Fibroblast of gingiva (primary cell): ENCODE data around the gene WDR19.
"Not testable (repeated sequence)": the region's sequence is repeated elsewhere in the genome, so short reads cannot be mapped to it uniquely, and the experiment has no call there.

ENCODE experiments used
- DNase-seq: peaks from one replicate; pipeline ENCODE4 v3.0.0-alpha.2; 2011; ENCODE audit warnings: low read depth

The WDR19 gene

DNA sequence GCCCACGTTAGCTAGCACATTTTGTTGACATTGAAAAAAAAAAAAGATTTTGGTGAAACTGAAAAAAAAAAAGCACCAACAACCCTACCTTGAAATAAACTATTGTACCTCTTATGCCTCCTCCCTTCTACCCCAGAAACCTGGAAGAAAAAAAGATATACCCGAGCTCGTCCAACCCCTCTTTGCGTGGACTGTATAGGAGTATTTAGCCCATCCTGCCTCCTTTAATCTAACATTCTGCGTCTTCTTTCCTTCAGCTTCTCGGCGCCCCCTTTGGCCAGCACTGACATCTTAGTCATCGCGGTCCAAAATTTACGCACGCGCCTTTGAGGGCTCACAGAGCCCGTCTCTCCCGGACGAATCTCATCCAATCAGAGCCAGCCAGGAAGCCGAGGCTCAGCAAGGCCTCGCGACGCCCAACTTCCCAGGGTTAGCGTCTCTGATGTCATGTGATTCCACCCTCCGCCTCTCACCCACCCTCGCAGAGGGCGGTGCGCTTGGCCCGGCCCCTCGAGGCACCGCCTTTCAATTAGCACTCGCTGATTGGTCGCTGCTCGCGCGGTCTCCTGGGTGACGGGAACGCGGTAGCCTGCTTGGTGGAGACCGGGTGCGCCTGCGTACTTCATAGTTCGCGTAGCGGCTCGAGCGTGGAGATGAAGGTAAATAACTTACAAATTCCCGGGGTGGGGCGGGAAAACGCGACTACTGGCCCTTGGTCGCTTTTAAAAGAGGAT lies at the start of gene WDR19:
TSS of gene WDR19 (plus strand) at position 625 of the 734 bp plus-strand sequence. CDS start at position 654, 29 bp downstream.
- peak; percentile 99 for DNase-seq

GRCh38 chr4:39133623-39134022 lies 48.7 kb upstream of the WDR19 start:
- DNase-seq, result no peak

DNA sequence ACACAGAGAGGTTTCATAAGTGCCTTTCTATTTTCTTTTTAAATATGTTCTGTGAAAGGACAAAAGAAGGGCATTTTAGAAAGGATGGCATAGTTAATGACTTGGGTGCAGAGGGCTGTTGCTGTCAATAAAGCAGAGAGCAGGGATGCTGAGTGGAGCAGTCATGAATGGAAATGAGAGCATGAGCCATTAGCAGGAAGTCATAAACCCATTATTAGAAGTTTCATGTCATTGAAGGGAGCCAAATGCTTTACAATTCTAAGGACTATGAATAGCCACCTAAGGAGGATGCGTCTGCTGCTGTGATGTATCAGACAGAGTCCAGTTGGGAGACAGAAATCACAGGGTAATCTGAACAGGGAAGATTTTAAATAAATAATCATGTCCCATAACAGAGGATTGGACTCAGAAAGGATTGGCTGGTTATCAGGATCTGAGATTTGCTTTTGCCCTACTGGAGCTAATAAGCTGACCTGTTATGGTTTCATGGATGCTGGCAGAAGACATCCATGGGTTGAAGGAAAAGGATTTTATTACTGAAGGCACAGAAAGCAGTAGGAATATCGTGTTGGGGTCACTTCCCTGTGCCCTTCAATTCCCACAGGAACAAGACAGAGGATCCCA lies 47.5 kb upstream of the WDR19 start:
- DNase-seq, result no peak

GRCh38 chr4:39138227-39138626 lies 44.1 kb upstream of the WDR19 start:
- DNase-seq, result not testable (repeated sequence)

DNA sequence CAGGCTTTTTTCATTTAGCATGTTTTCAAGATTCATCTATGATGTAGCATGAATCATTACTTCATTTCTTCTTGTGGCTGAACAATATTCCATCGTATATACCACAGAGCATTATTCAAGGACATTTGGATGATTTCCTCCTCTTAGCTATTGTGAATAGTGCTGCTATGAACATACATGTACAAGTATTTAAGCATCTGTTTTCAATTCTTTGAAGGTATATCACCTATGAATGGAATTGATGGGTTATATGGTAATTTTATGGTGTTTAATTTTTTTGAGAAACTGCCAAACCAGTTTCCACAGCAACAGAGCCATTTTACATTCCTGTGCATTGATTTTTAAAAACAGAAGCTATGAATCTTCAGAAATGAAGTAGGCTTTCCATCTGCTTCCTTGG lies 36.1 kb upstream of the WDR19 start:
- no peak for DNase-seq

- no peak for DNase-seq
These were observed 28.3 kb upstream of the WDR19 start for GRCh38 chr4:39154009-39154408.

GRCh38 chr4:39157520-39157919 lies 24.8 kb upstream of the WDR19 start:
- no peak for DNase-seq

DNA sequence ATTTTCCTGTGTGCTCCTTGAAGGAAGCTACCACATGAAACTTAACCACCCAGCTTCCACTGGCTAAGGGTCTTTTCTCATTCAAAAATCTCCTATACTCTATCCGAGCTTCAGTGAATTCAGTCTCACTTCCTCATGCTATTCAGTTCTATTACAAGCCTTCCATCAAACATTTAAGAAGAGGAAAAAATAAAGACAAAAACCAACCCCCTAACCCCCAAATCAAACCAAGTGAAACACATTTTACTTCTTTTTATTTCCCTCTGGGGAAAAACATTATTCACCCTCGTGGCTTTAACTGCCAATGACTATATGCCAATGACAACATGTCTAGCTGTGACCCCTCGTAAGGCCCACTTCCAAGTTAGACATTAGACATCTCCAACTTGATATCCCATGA lies 16.2 kb upstream of the WDR19 start:
- no peak for DNase-seq

DNA sequence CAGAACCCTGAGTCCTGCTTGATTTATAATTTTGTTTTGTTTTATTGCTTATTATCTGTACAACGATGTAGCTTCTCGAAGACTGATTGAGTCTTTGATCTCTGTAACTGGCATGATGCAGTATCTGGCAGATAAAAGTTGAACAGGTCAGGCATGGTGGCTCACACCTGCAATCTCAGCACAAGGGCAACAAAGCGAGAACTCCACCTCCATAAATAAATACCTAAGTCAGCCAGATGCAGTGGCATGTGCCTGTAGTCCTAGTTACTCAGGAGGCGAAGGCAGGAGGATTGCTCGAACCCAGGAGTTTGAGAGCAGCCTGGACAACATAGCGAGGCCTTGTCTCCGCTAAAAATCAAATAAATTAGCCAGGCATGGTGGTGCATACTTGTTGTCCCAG lies 15.7 kb upstream of the WDR19 start:
- DNase-seq, result no peak

DNA sequence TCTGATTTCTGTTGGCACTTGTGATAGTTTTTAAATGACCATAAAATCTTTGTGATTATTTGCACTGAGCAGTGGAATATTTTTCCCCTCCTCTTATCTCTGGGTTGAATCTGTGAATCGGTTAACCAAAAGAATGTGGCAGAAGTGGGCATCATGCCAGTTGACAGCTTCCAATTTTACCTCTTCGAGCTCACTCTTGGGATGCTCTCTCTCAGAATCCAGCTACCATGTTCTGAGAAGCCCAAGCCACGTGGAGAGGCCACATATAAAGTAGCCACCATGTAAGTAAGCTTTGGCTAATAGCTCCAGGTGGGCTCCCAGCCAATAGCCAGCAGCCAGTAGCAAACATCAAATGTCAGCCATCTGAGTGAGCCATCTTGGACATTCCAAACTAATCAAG lies 12.9 kb upstream of the WDR19 start:
- no peak for DNase-seq

GRCh38 chr4:39170301-39170700 lies 12.0 kb upstream of the WDR19 start:
- no peak for DNase-seq

- no peak for DNase-seq
These were observed 3.6 kb upstream of the WDR19 start for GRCh38 chr4:39178706-39179105.

GRCh38 chr4:39179681-39180080 lies 2.6 kb upstream of the WDR19 start:
- no peak for DNase-seq

GRCh38 chr4:39180629-39181028 lies 1.7 kb upstream of the WDR19 start:
- not testable (repeated sequence) for DNase-seq

DNA sequence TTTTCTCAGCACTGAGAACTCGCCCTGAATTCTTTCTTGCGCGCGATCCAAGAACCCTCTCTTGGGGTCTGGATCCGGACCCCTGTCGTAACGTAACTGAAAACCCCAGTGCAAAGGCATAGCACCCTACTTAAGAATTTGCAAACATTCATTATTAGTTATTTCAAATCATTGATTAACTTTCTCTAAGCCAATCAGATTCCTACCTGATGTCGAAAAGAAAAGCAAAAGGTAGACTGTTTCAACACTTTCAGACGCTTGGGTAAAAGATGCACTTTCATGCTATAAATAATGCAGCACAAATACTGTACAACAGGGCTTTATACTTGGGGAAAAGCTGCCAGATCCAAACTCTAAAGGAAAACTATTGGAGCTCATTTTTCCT lies 817 bp upstream of the WDR19 start:
- DNase-seq, result no peak

DNA sequence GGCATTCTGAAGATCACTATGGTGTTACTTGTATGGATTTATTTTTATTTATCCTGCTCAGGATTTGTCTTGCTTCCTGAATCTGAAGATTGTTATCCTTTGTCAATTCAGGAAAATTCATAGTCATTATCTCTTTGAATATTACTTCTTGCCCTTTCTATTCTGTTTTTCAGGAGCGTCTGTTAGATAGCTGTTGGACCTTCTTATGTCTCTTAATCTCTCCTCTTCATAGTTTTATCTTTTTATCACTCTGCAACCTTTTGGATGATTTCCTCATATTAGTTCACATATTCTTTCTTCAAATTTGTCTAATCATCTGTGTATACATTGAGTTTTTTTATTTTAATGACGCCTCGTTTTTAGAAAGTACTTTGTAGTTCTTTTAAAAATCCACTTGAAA lies 19.6 kb downstream of the WDR19 start:
- no peak for DNase-seq

DNA sequence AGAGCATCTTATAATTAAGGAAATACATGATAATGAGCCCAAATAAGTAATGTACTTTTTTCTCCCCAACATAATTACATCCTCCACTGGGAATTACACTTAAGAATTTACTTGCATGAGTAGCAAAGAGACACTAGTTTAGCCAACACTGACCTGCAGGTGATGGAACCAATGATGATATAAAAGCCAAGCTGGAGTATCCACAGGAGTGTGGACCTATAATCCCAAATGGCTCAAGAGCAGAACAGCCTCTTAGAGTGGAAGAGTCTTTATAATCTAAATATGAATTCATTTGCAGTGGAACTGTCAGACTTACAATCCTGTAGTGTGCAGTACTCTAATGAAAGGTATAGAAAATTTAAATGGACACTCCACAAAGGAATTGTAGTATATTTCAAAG lies 22.2 kb downstream of the WDR19 start:
- no peak for DNase-seq

DNA sequence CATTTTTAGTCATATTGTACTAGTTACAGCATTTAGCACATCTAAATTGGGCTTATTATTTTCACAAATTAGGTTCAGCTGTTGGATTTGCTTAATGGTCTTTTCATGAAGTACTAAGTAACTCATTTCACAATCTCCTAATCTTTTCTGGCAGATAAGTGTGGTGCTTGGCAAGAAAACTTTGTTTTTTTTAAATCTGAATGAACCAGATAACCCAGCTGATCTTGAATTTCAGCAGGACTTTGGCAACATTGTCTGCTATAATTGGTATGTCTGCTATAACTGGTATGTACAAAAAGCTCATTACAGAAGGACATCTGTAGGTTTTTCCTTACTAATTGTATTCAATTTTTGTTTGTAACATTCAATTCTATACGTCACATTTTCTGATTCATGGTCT lies 22.7 kb downstream of the WDR19 start:
- DNase-seq, result no peak

GRCh38 chr4:39205476-39205875 lies 23.1 kb downstream of the WDR19 start:
- no peak for DNase-seq

DNA sequence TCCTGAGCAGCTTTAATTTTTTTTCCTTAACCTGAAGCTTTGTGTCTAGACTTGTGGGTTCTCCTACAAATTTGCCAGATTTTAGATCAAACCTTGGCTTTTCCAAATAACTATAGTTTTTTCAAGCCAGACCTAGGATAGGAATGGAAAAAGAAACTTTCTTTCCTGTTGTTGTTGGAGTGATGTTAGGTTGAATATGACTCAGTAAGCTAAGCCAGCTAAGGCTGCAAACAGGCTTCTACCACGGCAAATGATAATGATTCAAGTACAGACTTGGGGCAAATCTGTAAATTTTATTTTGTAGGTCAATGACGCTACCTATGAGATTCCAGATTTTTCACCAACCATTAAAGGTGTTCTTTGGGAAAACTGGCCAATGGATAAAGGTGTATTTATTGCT lies 45.6 kb downstream of the WDR19 start:
- DNase-seq, result no peak

GRCh38 chr4:39228377-39228776 lies 46.0 kb downstream of the WDR19 start:
- no peak for DNase-seq

DNA sequence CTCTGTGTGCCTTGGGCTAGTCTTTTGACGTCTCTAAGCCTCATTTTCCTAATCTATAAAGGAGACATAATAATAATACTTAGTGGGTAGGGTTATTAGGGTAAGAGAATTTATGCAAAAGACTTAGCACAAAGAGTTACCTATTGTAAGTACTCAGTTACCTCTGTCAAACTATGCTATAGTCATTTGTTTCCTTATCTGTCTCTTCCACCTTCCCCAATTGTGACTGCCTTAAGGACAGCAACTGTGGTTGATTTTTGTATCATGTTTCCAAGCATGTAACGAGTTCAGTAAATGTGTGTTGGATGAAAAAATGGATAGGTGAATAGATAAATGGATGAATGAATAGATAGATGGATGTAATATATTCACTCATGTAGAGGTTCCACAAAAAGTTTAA lies 48.1 kb downstream of the WDR19 start:
- no peak for DNase-seq

- DNase-seq, result no peak
These were observed 49.3 kb downstream of the WDR19 start for GRCh38 chr4:39231660-39232059.

GRCh38 chr4:39232100-39232499 lies 49.8 kb downstream of the WDR19 start:
- DNase-seq, result no peak
